Erythroblast (primary cell): ENCODE results near the gene MOB3C.

Source experiments
- GATA1 ChIP-seq: IDR thresholded peaks from 2 replicates; pipeline ENCODE4 v1.6.1; 2011; ENCODE audit warnings: low read depth, mild to moderate bottlenecking, control low read depth, low read length, moderate library complexity
- POLR2A ChIP-seq: IDR thresholded peaks from 2 replicates; pipeline ENCODE4 v1.6.1; 2011; ENCODE audit warnings: mild to moderate bottlenecking, low read length

DNA sequence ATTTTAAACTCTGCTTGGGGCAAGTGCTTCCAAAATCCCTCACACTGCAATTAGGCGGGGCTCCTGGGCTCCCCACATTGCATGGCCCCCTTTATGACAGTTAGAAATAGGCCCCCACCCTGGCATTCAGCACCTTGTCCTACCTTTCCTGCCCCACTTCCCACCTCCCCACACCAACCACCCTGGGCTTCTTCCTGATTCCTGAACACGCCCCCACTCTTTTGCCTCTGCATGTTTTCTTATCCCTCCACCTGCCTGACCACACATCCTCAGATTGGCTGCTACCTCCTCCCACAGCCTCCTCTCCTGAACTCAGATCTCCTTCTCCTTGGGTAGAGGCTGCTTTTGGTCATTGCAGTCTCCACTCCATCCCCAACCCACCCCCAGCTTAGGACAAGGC is 1.5 kb downstream of the MOB3C start:
- TF ChIP-seq POLR2A (no peak), GATA1 (no peak)
